HG02571 (cell line): Measurements from ENCODE around the gene PLXNA2.

Experiments
- ATAC-seq: cut with Tn5 transposase; IDR thresholded peaks from one replicate; pipeline ENCODE4 v1.9.1; 2021; ENCODE audit warnings: mild to moderate bottlenecking, moderate library complexity; ENCODE audit not compliant: unreplicated experiment

Gene PLXNA2, protein sequence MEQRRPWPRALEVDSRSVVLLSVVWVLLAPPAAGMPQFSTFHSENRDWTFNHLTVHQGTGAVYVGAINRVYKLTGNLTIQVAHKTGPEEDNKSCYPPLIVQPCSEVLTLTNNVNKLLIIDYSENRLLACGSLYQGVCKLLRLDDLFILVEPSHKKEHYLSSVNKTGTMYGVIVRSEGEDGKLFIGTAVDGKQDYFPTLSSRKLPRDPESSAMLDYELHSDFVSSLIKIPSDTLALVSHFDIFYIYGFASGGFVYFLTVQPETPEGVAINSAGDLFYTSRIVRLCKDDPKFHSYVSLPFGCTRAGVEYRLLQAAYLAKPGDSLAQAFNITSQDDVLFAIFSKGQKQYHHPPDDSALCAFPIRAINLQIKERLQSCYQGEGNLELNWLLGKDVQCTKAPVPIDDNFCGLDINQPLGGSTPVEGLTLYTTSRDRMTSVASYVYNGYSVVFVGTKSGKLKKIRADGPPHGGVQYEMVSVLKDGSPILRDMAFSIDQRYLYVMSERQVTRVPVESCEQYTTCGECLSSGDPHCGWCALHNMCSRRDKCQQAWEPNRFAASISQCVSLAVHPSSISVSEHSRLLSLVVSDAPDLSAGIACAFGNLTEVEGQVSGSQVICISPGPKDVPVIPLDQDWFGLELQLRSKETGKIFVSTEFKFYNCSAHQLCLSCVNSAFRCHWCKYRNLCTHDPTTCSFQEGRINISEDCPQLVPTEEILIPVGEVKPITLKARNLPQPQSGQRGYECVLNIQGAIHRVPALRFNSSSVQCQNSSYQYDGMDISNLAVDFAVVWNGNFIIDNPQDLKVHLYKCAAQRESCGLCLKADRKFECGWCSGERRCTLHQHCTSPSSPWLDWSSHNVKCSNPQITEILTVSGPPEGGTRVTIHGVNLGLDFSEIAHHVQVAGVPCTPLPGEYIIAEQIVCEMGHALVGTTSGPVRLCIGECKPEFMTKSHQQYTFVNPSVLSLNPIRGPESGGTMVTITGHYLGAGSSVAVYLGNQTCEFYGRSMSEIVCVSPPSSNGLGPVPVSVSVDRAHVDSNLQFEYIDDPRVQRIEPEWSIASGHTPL (N-terminal part only)

GRCh38 chr1:208243967-208244916 is at the start of gene PLXNA2:
Gene PLXNA2 (minus strand): TSS chr1:208244384. CDS start chr1:208217922, 26,462 bp downstream.
- ATAC-seq = no peak

GRCh38 chr1:208292908-208293307 is 48.7 kb upstream of the PLXNA2 start:
- no peak for ATAC-seq

DNA sequence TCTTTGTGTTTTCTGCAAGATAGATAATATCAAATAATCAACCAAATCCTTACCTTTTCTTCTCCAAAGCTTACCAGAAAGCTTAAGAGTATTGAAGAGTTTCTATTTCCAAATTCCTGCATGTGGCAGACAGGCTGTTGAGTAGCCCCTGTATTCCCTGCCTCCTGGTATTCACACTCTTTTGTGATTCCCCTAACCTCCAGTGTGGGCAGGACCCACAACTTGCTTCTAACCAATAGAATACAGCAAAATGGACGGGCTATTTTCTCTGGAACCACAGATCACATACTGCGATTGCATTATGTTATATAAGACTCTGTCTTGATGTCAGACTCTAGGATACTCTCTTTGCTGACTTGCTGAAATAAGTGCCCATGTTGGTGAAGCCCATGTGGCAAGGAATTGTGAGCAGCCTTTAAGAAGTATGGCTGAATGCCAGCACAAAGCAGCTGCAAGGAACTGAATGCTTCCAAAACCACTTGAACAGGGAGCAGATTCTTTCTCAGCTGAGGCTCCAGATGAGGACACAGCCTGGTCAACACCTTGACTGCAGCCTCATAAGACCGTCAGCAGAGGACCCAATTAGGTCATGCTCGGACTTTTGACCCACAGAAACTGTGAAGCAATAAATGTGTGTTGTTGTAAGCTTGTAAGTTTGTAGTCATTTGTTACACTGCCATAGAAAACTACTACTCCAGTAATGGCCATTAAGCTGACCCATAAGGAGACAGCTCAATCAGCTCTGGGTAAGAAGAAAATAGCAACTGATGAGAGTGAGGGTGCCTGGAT is 47.9 kb upstream of the PLXNA2 start:
- ATAC-seq = no peak

GRCh38 chr1:208291129-208291528 is 46.9 kb upstream of the PLXNA2 start:
- ATAC-seq = no peak

- ATAC-seq = no peak
These were observed 45.5 kb upstream of the PLXNA2 start for GRCh38 chr1:208289716-208290115.

DNA sequence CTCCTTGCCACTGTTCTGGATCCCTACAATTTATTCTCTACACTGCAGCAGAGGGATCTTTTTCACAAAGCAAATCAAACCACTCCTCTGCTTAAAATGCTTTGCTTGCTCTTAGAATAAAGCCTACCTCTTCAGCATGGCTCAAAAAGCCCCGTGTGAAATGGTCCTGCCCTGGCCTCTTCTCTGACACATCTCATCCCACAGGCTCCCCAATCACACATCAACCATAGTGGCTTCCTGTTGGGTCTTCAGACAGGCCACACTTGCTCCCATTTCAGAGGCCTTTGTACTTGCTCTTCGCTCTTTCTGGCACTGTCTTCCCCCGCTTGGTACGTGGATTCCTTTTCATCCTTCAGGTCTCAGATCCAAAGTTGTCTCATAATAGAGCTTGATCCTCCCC is 44.3 kb upstream of the PLXNA2 start:
- no peak for ATAC-seq

- ATAC-seq = no peak
These were observed 36.7 kb upstream of the PLXNA2 start for GRCh38 chr1:208280681-208281450.

DNA sequence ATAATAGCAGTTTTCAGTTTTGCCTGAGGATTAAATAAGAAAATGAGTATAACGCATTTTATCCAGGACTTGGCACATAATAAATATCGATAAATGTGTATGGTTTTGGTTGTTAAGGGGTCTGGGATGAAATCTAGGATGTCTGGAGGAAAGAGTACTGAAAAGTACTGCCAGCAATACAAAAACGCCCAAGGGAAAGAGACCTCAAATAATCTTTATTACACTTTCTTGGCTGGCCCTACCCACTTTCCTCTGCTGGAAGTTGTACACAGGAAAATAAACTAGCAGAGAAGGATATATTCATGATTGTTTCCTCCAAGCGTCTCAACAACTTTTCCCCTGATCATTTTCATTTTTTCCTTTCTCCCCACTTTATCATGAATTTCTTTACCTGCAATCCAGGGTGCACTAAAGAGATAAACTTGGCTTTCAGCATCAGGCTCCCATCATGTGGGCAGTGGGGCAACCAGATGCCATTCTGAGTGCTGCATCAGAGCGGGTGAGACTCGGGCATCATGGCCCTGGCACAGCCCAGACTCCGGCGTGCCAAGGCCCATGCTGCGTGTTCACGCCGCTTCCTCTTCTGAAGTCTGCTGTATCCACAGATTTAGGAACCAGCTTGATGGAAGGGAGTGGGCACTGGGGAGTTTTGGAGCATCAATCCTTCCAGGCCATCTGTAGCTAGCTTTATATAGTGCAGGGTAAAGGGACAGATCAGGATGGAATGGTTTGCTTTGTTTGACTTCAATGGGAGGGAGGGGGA is 35.8 kb upstream of the PLXNA2 start:
- ATAC-seq = no peak

DNA sequence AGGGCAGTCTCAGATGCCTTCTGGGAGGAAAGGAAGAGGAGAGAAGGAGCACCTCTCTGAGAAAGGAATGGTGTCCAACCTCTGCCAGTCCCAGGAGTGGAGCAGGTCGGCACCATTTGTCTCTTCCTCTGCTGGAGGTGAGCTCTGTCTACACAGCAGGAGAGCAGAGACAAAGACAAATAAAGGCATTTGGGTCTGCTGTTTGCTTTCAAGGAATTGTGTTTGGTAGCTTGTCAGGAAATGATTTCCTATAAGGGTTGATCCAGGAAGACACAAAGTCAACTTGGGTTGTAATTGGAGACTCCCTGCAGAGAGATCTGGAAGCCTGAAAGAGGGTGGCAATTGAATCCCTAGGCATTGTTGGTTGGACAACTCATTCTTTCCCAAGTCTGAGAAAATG is 34.5 kb upstream of the PLXNA2 start:
- no peak for ATAC-seq

- ATAC-seq = no peak
These were observed 32.7 kb upstream of the PLXNA2 start for GRCh38 chr1:208276757-208277435.

DNA sequence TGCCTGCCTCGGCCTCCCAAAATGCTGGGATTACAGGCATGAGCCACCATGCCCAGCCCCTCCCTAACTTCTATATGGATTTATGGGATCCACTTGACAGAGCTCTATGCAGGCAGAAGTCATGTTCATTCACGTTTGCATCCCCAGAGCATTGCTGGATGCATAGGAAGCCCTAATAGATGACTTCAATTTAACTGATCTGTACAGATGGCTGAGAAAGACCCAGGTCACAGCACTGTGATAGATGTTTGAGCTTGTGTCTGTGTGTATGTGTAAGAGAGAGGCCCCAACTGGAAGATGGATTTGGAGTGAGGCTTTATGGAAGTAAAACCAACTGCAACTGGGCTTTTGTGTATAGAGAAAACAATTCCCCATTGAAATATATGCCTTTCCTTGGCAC is 30.9 kb upstream of the PLXNA2 start:
- no peak for ATAC-seq

DNA sequence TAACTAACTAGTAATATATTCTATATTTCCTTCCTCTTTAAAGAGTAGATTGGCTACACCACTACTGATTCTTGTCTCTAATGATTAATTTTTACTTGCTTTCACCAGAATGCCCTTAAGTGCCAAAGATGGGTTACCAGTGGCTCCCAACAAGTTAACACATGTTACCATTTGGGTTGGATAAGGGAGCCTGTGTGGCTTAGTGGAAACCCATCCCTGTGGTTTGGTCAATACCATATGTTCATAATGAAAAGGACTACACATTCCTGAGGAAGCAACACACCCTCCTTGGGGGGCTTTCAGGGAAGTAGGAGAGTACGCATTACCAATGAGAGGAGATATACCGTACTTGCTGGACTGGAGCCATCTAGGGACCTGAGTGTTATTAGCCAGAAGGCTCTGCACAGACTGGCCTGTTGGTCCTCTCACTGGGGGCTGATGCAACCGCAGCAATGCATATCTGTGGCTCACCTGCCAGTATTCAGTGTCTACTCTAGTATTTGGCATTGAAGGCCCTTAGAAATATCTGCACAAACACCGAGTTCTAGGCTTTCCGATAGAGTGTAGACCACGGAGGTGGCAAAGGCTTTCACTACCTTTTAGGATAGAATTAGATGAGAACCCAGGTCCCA is 29.3 kb upstream of the PLXNA2 start:
- no peak for ATAC-seq

DNA sequence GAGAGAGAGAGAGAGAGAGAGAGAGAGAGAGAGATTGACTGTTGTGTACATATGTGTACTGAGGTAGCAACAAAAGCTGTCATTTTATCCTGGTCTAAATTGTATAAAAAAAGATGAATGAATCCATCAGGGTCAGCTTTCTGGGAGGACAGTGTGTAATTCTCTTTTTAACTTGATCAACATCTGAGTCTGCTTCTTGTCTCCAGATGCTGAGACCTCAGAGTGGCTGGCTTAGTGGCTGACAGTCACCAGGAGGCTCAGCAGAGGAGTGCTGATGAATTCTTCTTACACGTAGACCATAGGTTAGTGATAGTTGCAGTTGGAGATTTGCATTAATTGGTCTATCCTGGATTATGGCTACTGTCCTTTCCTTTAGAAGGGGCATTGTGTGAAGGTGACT is 28.5 kb upstream of the PLXNA2 start:
- ATAC-seq = no peak

- no peak for ATAC-seq
These were observed 28.1 kb upstream of the PLXNA2 start for GRCh38 chr1:208272311-208272710.

DNA sequence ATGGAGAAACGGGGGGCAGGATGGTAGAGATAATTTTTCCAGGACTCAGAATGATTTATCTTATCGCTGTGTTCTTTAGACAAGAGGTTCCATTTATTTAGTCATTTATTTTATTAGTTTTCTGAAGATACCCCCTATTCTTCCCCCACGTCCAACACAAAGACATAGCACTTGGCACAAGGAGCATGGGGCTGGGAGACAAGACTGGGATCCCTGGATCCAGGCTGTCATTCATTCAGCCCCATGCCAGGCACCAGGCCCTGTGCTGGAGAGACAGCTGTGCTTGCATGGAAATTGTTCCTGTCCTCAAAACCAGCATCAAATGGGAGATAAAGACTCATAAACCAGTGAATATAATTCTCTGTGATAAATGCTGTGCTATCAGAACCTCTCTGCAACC is 27.1 kb upstream of the PLXNA2 start:
- no peak for ATAC-seq

GRCh38 chr1:208270651-208271141 is 26.5 kb upstream of the PLXNA2 start:
- ATAC-seq = no peak

DNA sequence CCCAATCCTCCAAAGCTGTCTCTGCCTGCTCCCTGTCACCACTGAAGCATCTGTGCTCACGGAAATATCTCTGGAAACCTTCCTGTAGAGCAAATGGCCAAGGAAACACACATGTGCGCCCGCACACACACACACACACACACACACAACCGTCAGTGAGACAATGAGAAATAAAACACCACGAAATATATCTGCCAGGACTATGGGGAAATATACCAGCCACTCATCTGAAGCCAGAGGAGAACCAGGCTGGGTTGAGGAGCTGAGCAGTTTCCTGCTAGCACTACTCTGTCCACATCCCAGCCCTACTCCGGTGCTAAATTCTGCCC is 25.1 kb upstream of the PLXNA2 start:
- ATAC-seq = no peak
